Body of pancreas (tissue), 4 donors: Measurements from ENCODE around the gene GJA4. TPM values are rescaled to one million over a fixed set of nuclear protein-coding genes. Genes with fewer than 3 reads are reported as not detected.

Source experiments
- ATAC-seq: fragments of 150-250 bp; one replicate; pipeline ENCODE4 v1.9.1; 2016
- DNase-seq, 4 donors: peaks; one replicate each; pipeline ENCODE4 v3.0.0-alpha.2; 2019
- H3K27ac ChIP-seq, 4 donors: fragments of 200-600 bp; sonication (generic); 1 replicate in 3 of 4; 2 replicates in 1 of 4; pipeline versions ENCODE4 v1.5.1 to v1.6.1; 2016 to 2019; ENCODE audit warnings: mild to moderate bottlenecking in 1 of 4, mixed read lengths in 1 of 4, moderate library complexity in 1 of 4
- H3K27me3 ChIP-seq, 2 donors: fragments of 200-600 bp; sonication (generic); one replicate each; pipeline ENCODE4 v1.6.0; 2016; ENCODE audit warnings: mild to moderate bottlenecking in 1 of 2
- H3K36me3 ChIP-seq, 2 donors: fragments of 200-600 bp; sonication (generic); replicated peaks in 1 of 2; 2 replicates each; pipeline ENCODE4 v1.5.1; 2016; ENCODE audit warnings: low read depth in 2 of 2; ENCODE audit not compliant: insufficient read depth in 1 of 2
- H3K4me1 ChIP-seq: fragments of 200-600 bp; sonication (generic); one replicate; pipeline ENCODE4 v1.6.0; 2016
- H3K4me3 ChIP-seq, 2 donors: fragments of 200-600 bp; sonication (generic); 1 replicate in 1 of 2; 2 replicates in 1 of 2; pipeline ENCODE4 v1.5.1; 2016 to 2019
- H3K9me3 ChIP-seq, 3 donors: fragments of 200-600 bp; sonication (generic); 1 replicate in 2 of 3; 2 replicates in 1 of 3; pipeline ENCODE4 v1.5.1; 2016
- CTCF ChIP-seq, 7 experiments: fragments of 450-650 bp in 4 of 7; fragments of 200-600 bp in 3 of 7; sonication (generic) in 3 of 7; IDR thresholded peaks; one replicate each; pipeline ENCODE4 v1.5.1; 2016 to 2019; ENCODE audit warnings: antibody characterized with exemption in 7 of 7
- POLR2A ChIP-seq, 3 donors: fragments of 450-650 bp; IDR thresholded peaks; one replicate each; pipeline ENCODE4 v1.6.1; 2016; ENCODE audit warnings: antibody characterized with exemption in 3 of 3, mild to moderate bottlenecking in 2 of 3
- WGBS, 2 donors: methylation state at CpG; one replicate each; pipeline ENCODE4 v1.1.5; 2017; 5-methylcytosine and 5-hydroxymethylcytosine counted together
- intact Hi-C: fragments of 100-400 bp; cut with DNase I; formaldehyde crosslinking; loops from one replicate; pipeline ENCODE4 v1.15.1; 2023
- total RNA-seq, 2 donors: library from RNA; depleted of rRNA; stranded (reverse); fragments of >200 nt; gene quantifications; one replicate each; pipeline ENCODE4 v1.1.0, GENCODE V29; 2016

Gene GJA4
- total RNA-seq, 2 donors from 2014 or later = 4.7 to 20.8 TPM

- H3K9me3 ChIP-seq = no peaks in the 10 kb centered on the region
- intact Hi-C loops = no loop called here
- DNase-seq = no peak
- no peaks in the 10 kb centered on the region for H3K4me1 ChIP-seq
- TF ChIP-seq CTCF (IDR thresholded peaks at IDR 0.05) = no peak
- TF ChIP-seq POLR2A (IDR thresholded peaks at IDR 0.05) = no peak
- no peak within 1 kb of the TSS for H3K4me3 ChIP-seq
- no peak for ATAC-seq
- no peaks in the 10 kb centered on the region for H3K36me3 ChIP-seq
- H3K27ac ChIP-seq = no peak within 1 kb of the TSS
- WGBS, 2 donors = 67 to 68% methylated on average over 10 of the region's 10 CpGs
- H3K27me3 ChIP-seq = no peaks in the 10 kb centered on the region
Measured at GRCh38 chr1:34759503-34760357, 33.1 kb upstream of the GJA4 start, which contains the start of gene GJB4. GJB4 (plus strand) TSS chr1:34759740; CDS start chr1:34761255, 1,515 bp downstream.

GRCh38 chr1:34761176-34761761 is 31.5 kb upstream of the GJA4 start:
- TF ChIP-seq POLR2A (IDR thresholded peaks at IDR 0.05) (no peak), CTCF (IDR thresholded peaks at IDR 0.05) (no peak)

GRCh38 chr1:34761776-34762307 is 31.0 kb upstream of the GJA4 start:
- Histone ChIP-seq H3K36me3 (no peaks in the 10 kb centered on the region), H3K27me3 (no peaks in the 10 kb centered on the region), H3K27ac (no peak overlapping the region), H3K9me3 (no peaks in the 10 kb centered on the region), H3K4me1 (no peaks in the 10 kb centered on the region), H3K4me3 (no peak overlapping the region)
- no peak for ATAC-seq
- TF ChIP-seq CTCF (IDR thresholded peaks at IDR 0.05) = no peak
- no peak for TF ChIP-seq POLR2A (IDR thresholded peaks at IDR 0.05)
- no peak for DNase-seq
- WGBS, 2 donors = 83 to 100% methylated on average over 4 to 9 of the region's 13 CpGs
- intact Hi-C loops = no loop called here

More at GRCh38 chr1:34761176-34761761, 31.5 kb upstream of the GJA4 start:
- H3K9me3 ChIP-seq = no peaks in the 10 kb centered on the region
- no peak for DNase-seq
- intact Hi-C loops = no loop called here
- H3K4me3 ChIP-seq = no peak overlapping the region
- H3K4me1 ChIP-seq = no peaks in the 10 kb centered on the region
- H3K27me3 ChIP-seq = no peaks in the 10 kb centered on the region
- H3K36me3 ChIP-seq = no peaks in the 10 kb centered on the region
- ATAC-seq = no peak
- 88 to 97% methylated on average over 25 to 33 of the region's 33 CpGs for WGBS, 2 donors
- H3K27ac ChIP-seq = no peak overlapping the region

- intact Hi-C loops = no loop called here
Measured at GRCh38 chr1:34762474-34763141, 30.2 kb upstream of the GJA4 start.

More at GRCh38 chr1:34762474-34763141, 30.2 kb upstream of the GJA4 start:
- Histone ChIP-seq H3K4me3 (no peak overlapping the region), H3K36me3 (no peaks in the 10 kb centered on the region), H3K27ac (no peak overlapping the region), H3K4me1 (no peaks in the 10 kb centered on the region), H3K27me3 (no peaks in the 10 kb centered on the region), H3K9me3 (no peaks in the 10 kb centered on the region)
- no peak for ATAC-seq
- 71 to 86% methylated on average over 5 to 7 of the region's 7 CpGs for WGBS, 2 donors
- no peak for DNase-seq
- TF ChIP-seq CTCF (IDR thresholded peaks at IDR 0.05) (no peak), POLR2A (IDR thresholded peaks at IDR 0.05) (no peak)
